B cell (primary cell): ENCODE measurements around the gene GIMAP8. TPM values are rescaled to one million over a fixed set of nuclear protein-coding genes. Genes with fewer than 3 reads are reported as not detected.

Source experiments
- ATAC-seq: fragments of 200-7000 bp; cut with Tn5 transposase; one replicate; pipeline ENCODE4 v1.10.0; 2021; ENCODE audit warnings: low read depth, mild to moderate bottlenecking, moderate number of reproducible peaks, moderate library complexity
- CTCF ChIA-PET: fragments of 350-600 bp; sonication (Branson Sonifier 250); formaldehyde crosslinking; loops from one replicate; lab custom pipeline; 2021; ENCODE audit warnings: antibody characterized with exemption, inconsistent platforms; lab: Charles Lee
- POLR2A ChIA-PET: fragments of 350-600 bp; sonication (Branson Sonifier 250); formaldehyde crosslinking; loops from one replicate; lab custom pipeline; 2021; ENCODE audit warnings: antibody characterized with exemption; lab: Charles Lee
- DNase-seq: peaks from one replicate; pipeline ENCODE4 v3.0.0; 2013
- H2AFZ ChIP-seq: 2 replicates; pipeline ENCODE4 v1.6.1; 2012; ENCODE audit warnings: mild to moderate bottlenecking, low read depth, low read length; ENCODE audit not compliant: insufficient read depth, poor library complexity, severe bottlenecking
- H3K27ac ChIP-seq, 2 donors: 1 replicate in 1 of 2; 2 replicates in 1 of 2; pipeline ENCODE4 v1.5.1; 2012 to 2013; ENCODE audit warnings: low read length in 2 of 2, mild to moderate bottlenecking in 2 of 2, moderate library complexity in 1 of 2
- H3K27me3 ChIP-seq, 4 experiments: fragments of 200-600 bp in 1 of 4; sonication (generic) in 1 of 4; replicated peaks in 1 of 4; 1 replicate in 2 of 4; 2 replicates in 2 of 4; pipeline versions ENCODE4 v1.6.1 to v1.7.0; 2013 to 2016; ENCODE audit warnings: low read length in 3 of 4, mild to moderate bottlenecking in 2 of 4, mixed read lengths in 1 of 4, moderate library complexity in 1 of 4; ENCODE audit not compliant: insufficient read depth in 4 of 4, control insufficient read depth in 3 of 4; ENCODE audit errors: control extremely low read depth in 1 of 4
- H3K36me3 ChIP-seq, 2 experiments: replicated peaks in 1 of 2; 1 replicate in 1 of 2; 2 replicates in 1 of 2; pipeline versions ENCODE4 v1.6.1 to v1.7.1; 2013; ENCODE audit warnings: low read length in 1 of 2; ENCODE audit not compliant: insufficient read depth in 2 of 2, control insufficient read depth in 1 of 2; ENCODE audit errors: control extremely low read depth in 1 of 2, extremely low read depth in 1 of 2
- H3K4me1 ChIP-seq, 2 donors: fragments of 200-600 bp in 1 of 2; sonication (generic) in 1 of 2; 1 replicate in 1 of 2; 2 replicates in 1 of 2; pipeline versions ENCODE4 v1.5.1 to v1.6.1; 2013 to 2017; ENCODE audit warnings: low read length in 2 of 2; ENCODE audit not compliant: control insufficient read depth in 2 of 2, insufficient read depth in 2 of 2
- H3K4me2 ChIP-seq: replicated peaks from 2 replicates; pipeline ENCODE3; 2012; ENCODE audit warnings: mild to moderate bottlenecking, low read depth, low read length; ENCODE audit not compliant: poor library complexity, severe bottlenecking
- H3K4me3 ChIP-seq, 5 experiments: fragments of 200-600 bp in 1 of 5; sonication (generic) in 1 of 5; 1 replicate in 3 of 5; 2 replicates in 2 of 5; pipeline versions ENCODE4 v1.5.1 to v1.7.0; 2011 to 2016; ENCODE audit warnings: low read length in 4 of 5, mild to moderate bottlenecking in 4 of 5, low read depth in 2 of 5, control low read depth in 1 of 5, moderate library complexity in 1 of 5; ENCODE audit not compliant: insufficient read depth in 1 of 5; ENCODE audit errors: control extremely low read depth in 1 of 5, extremely low read depth in 1 of 5
- H3K79me2 ChIP-seq: fragments of 200-600 bp; sonication (generic); one replicate; pipeline ENCODE4 v1.6.0; 2016; ENCODE audit warnings: low read length; ENCODE audit not compliant: control insufficient read depth, insufficient read depth
- H3K9ac ChIP-seq: fragments of 200-600 bp; sonication (generic); 2 replicates; pipeline ENCODE4 v1.6.1; 2017; ENCODE audit warnings: mild to moderate bottlenecking, low read length, moderate library complexity
- H3K9me3 ChIP-seq, 3 donors: one replicate each; pipeline versions ENCODE4 v1.6.1 to v1.7.1; 2013; ENCODE audit warnings: low read length in 2 of 3; ENCODE audit not compliant: control insufficient read depth in 2 of 3, insufficient read depth in 1 of 3; ENCODE audit errors: control extremely low read depth in 1 of 3
- H4K20me1 ChIP-seq: 2 replicates; pipeline ENCODE4 v1.6.0; 2012; ENCODE audit warnings: mild to moderate bottlenecking, low read length; ENCODE audit not compliant: insufficient read depth, control insufficient read depth, poor library complexity, severe bottlenecking
- H3K27ac Mint-ChIP-seq: one replicate; pipeline ENCODE4 v1.8.0; 2021; ENCODE audit warnings: mixed read lengths
- H3K27me3 Mint-ChIP-seq: one replicate; pipeline ENCODE4 v1.8.0; 2021; ENCODE audit warnings: mixed read lengths
- H3K4me1 Mint-ChIP-seq: one replicate; pipeline ENCODE4 v1.8.0; 2021; ENCODE audit warnings: mixed read lengths
- H3K4me3 Mint-ChIP-seq: one replicate; pipeline ENCODE4 v1.8.0; 2021; ENCODE audit warnings: mixed read lengths
- H3K9me3 Mint-ChIP-seq: one replicate; pipeline ENCODE4 v1.8.0; 2022; ENCODE audit warnings: mixed read lengths; ENCODE audit not compliant: insufficient read depth
- EZH2 ChIP-seq: IDR thresholded peaks from 2 replicates; pipeline ENCODE4 v1.6.1; 2012; ENCODE audit warnings: borderline replicate concordance, low read depth, mild to moderate bottlenecking, moderate library complexity, low read length; ENCODE audit not compliant: insufficient read depth, poor library complexity, severe bottlenecking
- WGBS: methylation state at CpG from one replicate; pipeline ENCODE4 v1.1.5; 2013; ENCODE audit warnings: missing lambda C conversion rate; ENCODE audit not compliant: insufficient coverage; 5-methylcytosine and 5-hydroxymethylcytosine counted together
- intact Hi-C: fragments of 100-400 bp; cut with micrococcal nuclease; formaldehyde crosslinking; loops from one replicate; pipeline ENCODE4 v1.10.0; 2022
- polyA plus RNA-seq: library from polyadenylated mRNA; depleted of rRNA; stranded (reverse); fragments of >200 nt; gene quantifications from 2 replicates; pipeline ENCODE4 v1.2.3, GENCODE V29; 2012
- total RNA-seq, 2 donors: library from RNA; stranded (reverse); fragments of 120-200 nt in 1 of 2; gene quantifications; 1 replicate in 1 of 2; 2 replicates in 1 of 2; pipeline versions ENCODE4 v1.2.3 to v1.2.4, GENCODE V29; 2013 to 2022
- TF ChIP-seq, protein P1 (sequence below): fragments of 200-600 bp; IDR thresholded peaks from one replicate; pipeline ENCODE4 v1.8.0; 2022; ENCODE audit warnings: antibody characterized with exemption, mild to moderate bottlenecking

Gene GIMAP8
- total and polyA plus RNA-seq, 2 donors (not counting 1 experiment from before 2014, with no cell fraction given) = 0.34 to 0.47 TPM

DNA sequence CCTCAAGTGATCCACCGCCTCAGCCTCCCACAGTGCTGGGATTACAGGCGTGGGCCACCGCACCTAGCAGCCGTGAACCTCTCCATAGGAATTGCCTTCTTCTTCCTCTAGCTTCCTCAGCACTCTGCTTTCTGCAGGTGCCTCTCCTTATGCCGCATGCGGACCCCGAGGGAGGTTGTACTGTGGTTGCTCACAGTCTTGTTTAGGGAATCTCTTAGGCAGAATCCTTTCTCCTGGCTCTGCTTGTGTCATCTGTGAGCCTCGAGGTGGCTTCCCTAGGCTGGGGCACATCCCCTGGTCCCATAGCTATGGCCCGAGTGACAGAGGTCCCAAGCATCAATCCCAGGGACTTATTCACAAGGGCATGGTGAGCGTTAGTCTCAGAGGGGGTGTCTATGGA lies 33.2 kb upstream of the GIMAP8 start:
- no peak overlapping the region for H3K4me3 ChIP-seq
- intact Hi-C loops = no loop called here
- H3K9me3 ChIP-seq = no peaks in the 10 kb centered on the region
- POLR2A ChIA-PET = no interaction called here
- H3K27me3 ChIP-seq = no peaks in the 10 kb centered on the region
- peaks cover 0 to 5% of the 10 kb centered on the region in 2 donors for H3K4me1 ChIP-seq
- H3K9ac ChIP-seq = no peak overlapping the region
- Mint-ChIP-seq H3K4me1 (peaks cover 5% of the 10 kb centered on the region), H3K27me3 (peaks cover 4% of the 10 kb centered on the region), H3K27ac (no peak overlapping the region), H3K4me3 (no peak overlapping the region), H3K9me3 (no peaks in the 10 kb centered on the region)
- DNase-seq = no peak
- no peak overlapping the region for H2AFZ ChIP-seq
- ATAC-seq = no peak
- H3K27ac ChIP-seq = no peak overlapping the region
- no peaks in the 10 kb centered on the region for H4K20me1 ChIP-seq
- 96% methylated on average over 9 of the region's 10 CpGs for WGBS
- H3K4me2 ChIP-seq = no peak overlapping the region
- CTCF ChIA-PET = interaction anchor here (1.3 to 1.5 kb wide), 2 partner anchors 8 to 59 kb away, joined by 7 read pairs; no protein-coding TSS in a partner anchor
- TF ChIP-seq, protein P1, sequence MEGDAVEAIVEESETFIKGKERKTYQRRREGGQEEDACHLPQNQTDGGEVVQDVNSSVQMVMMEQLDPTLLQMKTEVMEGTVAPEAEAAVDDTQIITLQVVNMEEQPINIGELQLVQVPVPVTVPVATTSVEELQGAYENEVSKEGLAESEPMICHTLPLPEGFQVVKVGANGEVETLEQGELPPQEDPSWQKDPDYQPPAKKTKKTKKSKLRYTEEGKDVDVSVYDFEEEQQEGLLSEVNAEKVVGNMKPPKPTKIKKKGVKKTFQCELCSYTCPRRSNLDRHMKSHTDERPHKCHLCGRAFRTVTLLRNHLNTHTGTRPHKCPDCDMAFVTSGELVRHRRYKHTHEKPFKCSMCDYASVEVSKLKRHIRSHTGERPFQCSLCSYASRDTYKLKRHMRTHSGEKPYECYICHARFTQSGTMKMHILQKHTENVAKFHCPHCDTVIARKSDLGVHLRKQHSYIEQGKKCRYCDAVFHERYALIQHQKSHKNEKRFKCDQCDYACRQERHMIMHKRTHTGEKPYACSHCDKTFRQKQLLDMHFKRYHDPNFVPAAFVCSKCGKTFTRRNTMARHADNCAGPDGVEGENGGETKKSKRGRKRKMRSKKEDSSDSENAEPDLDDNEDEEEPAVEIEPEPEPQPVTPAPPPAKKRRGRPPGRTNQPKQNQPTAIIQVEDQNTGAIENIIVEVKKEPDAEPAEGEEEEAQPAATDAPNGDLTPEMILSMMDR = no peak
- TF ChIP-seq EZH2 = no peak
- no peaks in the 10 kb centered on the region for H3K79me2 ChIP-seq
- H3K36me3 ChIP-seq = peaks cover 0 to 4% of the 10 kb centered on the region in 2 experiments

DNA sequence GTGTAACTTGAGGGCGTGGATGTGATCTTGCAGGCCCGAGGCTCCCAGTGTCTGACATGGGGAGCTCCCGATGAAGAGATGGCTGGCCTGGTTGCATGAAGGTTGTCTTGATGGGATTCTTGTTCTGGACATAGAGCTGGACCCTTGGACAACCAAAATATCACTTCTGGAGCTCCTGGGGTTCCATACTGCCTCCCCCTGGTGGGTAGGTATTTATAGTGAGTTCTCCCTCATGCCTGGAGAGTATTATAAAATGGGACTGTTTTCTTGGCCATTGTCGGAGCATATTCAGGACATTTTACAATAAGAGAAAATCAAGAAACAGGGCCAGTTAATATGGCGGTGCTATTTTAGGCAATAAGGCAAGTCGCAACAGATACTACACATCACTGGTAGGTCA lies 32.6 kb upstream of the GIMAP8 start:
- Mint-ChIP-seq H3K27ac (no peak overlapping the region), H3K27me3 (peaks cover 4% of the 10 kb centered on the region), H3K9me3 (no peaks in the 10 kb centered on the region), H3K4me3 (no peak overlapping the region), H3K4me1 (peaks cover 5% of the 10 kb centered on the region)
- Histone ChIP-seq H3K4me2 (no peak overlapping the region), H3K79me2 (no peaks in the 10 kb centered on the region), H3K36me3 (no peaks in the 10 kb centered on the region), H4K20me1 (no peaks in the 10 kb centered on the region), H3K27me3 (no peaks in the 10 kb centered on the region), H3K9ac (no peak overlapping the region), H3K4me3 (no peak overlapping the region), H2AFZ (no peak overlapping the region), H3K9me3 (no peaks in the 10 kb centered on the region), H3K4me1 (peaks cover 0 to 5% of the 10 kb centered on the region in 2 donors), H3K27ac (no peak overlapping the region)
- TF ChIP-seq EZH2 = no peak
- TF ChIP-seq, protein P1 = no peak
- CTCF ChIA-PET = interaction anchor here (1.0 to 6.0 kb wide), 4 partner anchors 9 to 63 kb away, joined by 7 to 71 read pairs (median 7); no protein-coding TSS in a partner anchor
- 90% methylated on average over 3 of the region's 6 CpGs for WGBS
- POLR2A ChIA-PET = no interaction called here
- DNase-seq (no peak), ATAC-seq (no peak)
- intact Hi-C loops = no loop called here
